Esophagus muscularis mucosa (tissue), 4 donors: Measurements from ENCODE around the gene KANTR.

Experiments used
- EP300 ChIP-seq: sonication (generic); formaldehyde crosslinking; IDR thresholded peaks from one replicate; pipeline ENCODE4 v1.6.1; 2017; ENCODE audit warnings: antibody characterized with exemption
- POLR2A ChIP-seq: fragments of 450-650 bp; IDR thresholded peaks from one replicate; pipeline ENCODE4 v1.6.1; 2017; ENCODE audit warnings: antibody characterized with exemption, moderate library complexity, mild to moderate bottlenecking, low read depth
- POLR2AphosphoS5 ChIP-seq, 2 donors: sonication (generic); formaldehyde crosslinking; IDR thresholded peaks; one replicate each; pipeline ENCODE4 v1.6.1; 2017; ENCODE audit warnings: antibody characterized with exemption in 2 of 2
- TF ChIP-seq, protein P1 (sequence below), 3 experiments: fragments of 200-600 bp in 2 of 3; fragments of 450-650 bp in 1 of 3; sonication (generic) in 2 of 3; IDR thresholded peaks; one replicate each; pipeline ENCODE4 v1.5.1; 2017 to 2019; ENCODE audit warnings: antibody characterized with exemption in 3 of 3, mild to moderate bottlenecking in 2 of 3, moderate library complexity in 1 of 3

DNA sequence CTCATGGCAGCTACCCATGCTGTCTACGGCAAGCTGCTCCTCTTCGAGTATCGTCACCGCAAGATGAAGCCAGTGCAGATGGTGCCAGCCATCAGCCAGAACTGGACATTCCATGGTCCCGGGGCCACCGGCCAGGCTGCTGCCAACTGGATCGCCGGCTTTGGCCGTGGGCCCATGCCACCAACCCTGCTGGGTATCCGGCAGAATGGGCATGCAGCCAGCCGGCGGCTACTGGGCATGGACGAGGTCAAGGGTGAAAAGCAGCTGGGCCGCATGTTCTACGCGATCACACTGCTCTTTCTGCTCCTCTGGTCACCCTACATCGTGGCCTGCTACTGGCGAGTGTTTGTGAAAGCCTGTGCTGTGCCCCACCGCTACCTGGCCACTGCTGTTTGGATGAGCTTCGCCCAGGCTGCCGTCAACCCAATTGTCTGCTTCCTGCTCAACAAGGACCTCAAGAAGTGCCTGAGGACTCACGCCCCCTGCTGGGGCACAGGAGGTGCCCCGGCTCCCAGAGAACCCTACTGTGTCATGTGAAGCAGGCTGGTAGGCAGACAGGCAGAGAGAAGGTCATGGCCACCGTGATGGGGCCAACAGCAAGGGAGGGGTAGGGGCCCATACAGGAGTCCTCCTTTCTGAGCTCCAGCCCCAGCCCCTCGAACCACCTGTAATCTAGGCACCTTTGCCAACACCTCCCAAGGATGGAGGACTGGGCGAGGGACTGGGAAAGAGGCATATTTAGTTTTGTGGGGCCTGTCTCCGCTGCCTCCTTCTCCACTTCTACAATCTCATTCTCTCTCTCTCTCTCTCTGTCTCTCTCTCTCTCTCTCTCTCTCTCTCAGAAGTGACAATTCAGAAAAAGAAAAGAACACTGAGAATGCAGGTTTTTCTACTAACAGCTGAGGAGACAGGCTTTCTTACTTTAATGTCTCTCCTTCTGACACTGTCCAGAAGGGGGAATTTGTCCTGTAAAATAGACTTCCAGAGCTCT lies 16.4 kb upstream of the KANTR start:
- TF ChIP-seq EP300 (no peak), POLR2AphosphoS5 (IDR thresholded peaks at IDR 0.05) (no peak), POLR2A (no peak)
- TF ChIP-seq, protein P1, sequence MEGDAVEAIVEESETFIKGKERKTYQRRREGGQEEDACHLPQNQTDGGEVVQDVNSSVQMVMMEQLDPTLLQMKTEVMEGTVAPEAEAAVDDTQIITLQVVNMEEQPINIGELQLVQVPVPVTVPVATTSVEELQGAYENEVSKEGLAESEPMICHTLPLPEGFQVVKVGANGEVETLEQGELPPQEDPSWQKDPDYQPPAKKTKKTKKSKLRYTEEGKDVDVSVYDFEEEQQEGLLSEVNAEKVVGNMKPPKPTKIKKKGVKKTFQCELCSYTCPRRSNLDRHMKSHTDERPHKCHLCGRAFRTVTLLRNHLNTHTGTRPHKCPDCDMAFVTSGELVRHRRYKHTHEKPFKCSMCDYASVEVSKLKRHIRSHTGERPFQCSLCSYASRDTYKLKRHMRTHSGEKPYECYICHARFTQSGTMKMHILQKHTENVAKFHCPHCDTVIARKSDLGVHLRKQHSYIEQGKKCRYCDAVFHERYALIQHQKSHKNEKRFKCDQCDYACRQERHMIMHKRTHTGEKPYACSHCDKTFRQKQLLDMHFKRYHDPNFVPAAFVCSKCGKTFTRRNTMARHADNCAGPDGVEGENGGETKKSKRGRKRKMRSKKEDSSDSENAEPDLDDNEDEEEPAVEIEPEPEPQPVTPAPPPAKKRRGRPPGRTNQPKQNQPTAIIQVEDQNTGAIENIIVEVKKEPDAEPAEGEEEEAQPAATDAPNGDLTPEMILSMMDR (IDR thresholded peaks at IDR 0.05), result no peak
